WTC11 (cell line): ENCODE results near the gene LYRM7. TPM values are rescaled to one million over a fixed set of nuclear protein-coding genes. Genes with fewer than 3 reads are reported as not detected.

Experiments
- ETV6 ChIP-seq: sonication (generic); formaldehyde crosslinking; IDR thresholded peaks from 2 replicates; pipeline ENCODE4 v1.8.1; 2022; ENCODE audit warnings: mild to moderate bottlenecking, missing genetic modification reagents
- FOXJ3 ChIP-seq: sonication (generic); formaldehyde crosslinking; IDR thresholded peaks from 2 replicates; pipeline ENCODE4 v1.9.0; 2021; ENCODE audit warnings: missing genetic modification reagents, mild to moderate bottlenecking, borderline replicate concordance
- FOXK1 ChIP-seq: sonication (generic); formaldehyde crosslinking; IDR thresholded peaks from 2 replicates; pipeline ENCODE4 v1.8.0; 2022; ENCODE audit warnings: mild to moderate bottlenecking, moderate library complexity, missing genetic modification reagents
- FOXP1 ChIP-seq: sonication (generic); formaldehyde crosslinking; IDR thresholded peaks from 2 replicates; pipeline ENCODE4 v1.8.0; 2022; ENCODE audit warnings: missing genetic modification reagents, mild to moderate bottlenecking, moderate library complexity, borderline replicate concordance
- GABPB1 ChIP-seq: sonication (generic); formaldehyde crosslinking; IDR thresholded peaks from 2 replicates; pipeline ENCODE4 v1.8.1; 2023; ENCODE audit warnings: mild to moderate bottlenecking, missing genetic modification reagents
- GTF2I ChIP-seq: fragments of 250-450 bp; sonication (Bioruptor Pico); conservative IDR thresholded peaks from 2 replicates; pipeline ENCODE4 v1.4.0; 2021; ENCODE audit warnings: mild to moderate bottlenecking
- MYBL2 ChIP-seq: sonication (generic); formaldehyde crosslinking; IDR thresholded peaks from 2 replicates; pipeline ENCODE4 v1.8.1; 2023; ENCODE audit warnings: mild to moderate bottlenecking, moderate library complexity, missing genetic modification reagents
- NFE2L1 ChIP-seq: sonication (generic); formaldehyde crosslinking; IDR thresholded peaks from 2 replicates; pipeline ENCODE4 v1.8.1; 2023; ENCODE audit warnings: missing genetic modification reagents
- SOX15 ChIP-seq: fragments of 250-450 bp; sonication (Bioruptor Pico); IDR thresholded peaks from 2 replicates; pipeline ENCODE4 v1.9.0; 2021; ENCODE audit warnings: mild to moderate bottlenecking
- ZNF232 ChIP-seq: sonication (generic); formaldehyde crosslinking; IDR thresholded peaks from 2 replicates; pipeline ENCODE4 v1.8.0; 2022; ENCODE audit warnings: mild to moderate bottlenecking, missing genetic modification reagents
- ZNF396 ChIP-seq: fragments of 250-450 bp; sonication (Bioruptor Pico); IDR thresholded peaks from 2 replicates; pipeline ENCODE4 v1.8.0; 2021; ENCODE audit warnings: mild to moderate bottlenecking, moderate library complexity, borderline replicate concordance
- ZNF423 ChIP-seq: fragments of 250-450 bp; sonication (Bioruptor Pico); IDR thresholded peaks from 2 replicates; pipeline ENCODE4 v2.1.2; 2022; ENCODE audit warnings: mild to moderate bottlenecking, moderate library complexity
- total RNA-seq: library from RNA; stranded (reverse); gene quantifications from 3 replicates; pipeline ENCODE4 v1.2.3, GENCODE V29; 2021
- TF ChIP-seq, protein P1 (sequence below): sonication (generic); formaldehyde crosslinking; conservative IDR thresholded peaks from 2 replicates; pipeline ENCODE4 v1.8.1; 2023; ENCODE audit warnings: mild to moderate bottlenecking, low read depth, missing genetic modification reagents, moderate library complexity
- TF ChIP-seq, protein P2 (sequence below): sonication (generic); formaldehyde crosslinking; IDR thresholded peaks from 2 replicates; pipeline ENCODE4 v1.8.0; 2022; ENCODE audit warnings: mild to moderate bottlenecking, missing genetic modification reagents
- TF ChIP-seq, protein P3 (sequence below): sonication (generic); formaldehyde crosslinking; IDR thresholded peaks from 2 replicates; pipeline ENCODE4 v1.8.0; 2022; ENCODE audit warnings: mild to moderate bottlenecking, missing genetic modification reagents
- TF ChIP-seq, protein P4 (sequence below): sonication (generic); formaldehyde crosslinking; IDR thresholded peaks from 2 replicates; pipeline ENCODE4 v1.8.1; 2022; ENCODE audit warnings: missing genetic modification reagents, borderline replicate concordance
- TF ChIP-seq, protein P5 (sequence below): sonication (generic); formaldehyde crosslinking; IDR thresholded peaks from 2 replicates; pipeline ENCODE4 v1.8.1; 2022; ENCODE audit warnings: mild to moderate bottlenecking, missing genetic modification reagents, moderate library complexity, borderline replicate concordance
- TF ChIP-seq, protein P6 (sequence below): sonication (generic); formaldehyde crosslinking; IDR thresholded peaks from 2 replicates; pipeline ENCODE4 v1.8.1; 2023; ENCODE audit warnings: mild to moderate bottlenecking, moderate library complexity, missing genetic modification reagents

Gene LYRM7
- total RNA-seq, 1 experiment from 2014 or later, result 11.2 TPM

DNA sequence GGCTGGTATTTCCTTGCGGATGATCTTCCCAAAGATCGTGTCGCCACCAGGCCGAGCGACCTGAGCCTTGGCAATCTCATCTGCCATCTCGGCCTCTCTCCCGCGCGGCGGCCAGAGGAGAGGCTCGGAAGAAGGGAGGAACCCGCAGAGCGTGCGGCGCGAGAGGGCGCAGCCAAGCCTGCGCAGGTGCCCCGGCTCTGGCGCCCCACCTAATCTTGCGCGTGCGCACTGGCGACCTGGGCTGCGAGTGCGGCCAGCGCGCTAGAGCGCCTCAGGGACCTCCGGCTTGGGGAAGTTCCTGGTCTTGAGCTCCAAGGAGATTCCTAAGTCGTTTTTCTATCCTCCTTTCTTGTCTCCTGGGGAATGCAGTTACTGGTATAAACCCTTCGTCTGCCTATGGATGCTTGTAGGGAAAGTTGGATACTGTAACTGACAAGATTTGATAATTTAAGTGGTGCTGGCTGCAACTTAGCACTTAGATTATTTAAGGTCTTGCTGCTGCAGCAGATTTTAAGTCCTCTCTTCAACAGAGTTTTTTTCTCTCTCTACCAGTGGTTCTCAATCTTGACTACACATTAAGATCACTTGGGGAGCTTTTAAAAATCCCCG, 5.5 kb upstream of the LYRM7 start, which contains the start of gene HINT1 (continued):
- TF ChIP-seq ZNF423 (CRISPR knock-in tag) (no peak), FOXP1 (peak; percentile 67; the same call in 1 of the 2 replicates), ETV6 (CRISPR knock-in tag) (peak; percentile 80), ZNF232 (CRISPR knock-in tag) (peak; percentile 82), GABPB1 (0 out of 2 replicates have a peak, but pooled peaks have one; percentile 27), MYBL2 (CRISPR knock-in tag) (0 out of 2 replicates have a peak, but pooled peaks have one; percentile 59), NFE2L1 (CRISPR knock-in tag) (peak; percentile 44; the same call in 1 of the 2 replicates), GTF2I (no peak), FOXK1 (CRISPR knock-in tag) (0 out of 2 replicates have a peak, but pooled peaks have one; percentile 23), ZNF396 (CRISPR knock-in tag) (no peak), FOXJ3 (CRISPR knock-in tag) (no peak), SOX15 (CRISPR knock-in tag) (no peak)
- TF ChIP-seq, protein P1, sequence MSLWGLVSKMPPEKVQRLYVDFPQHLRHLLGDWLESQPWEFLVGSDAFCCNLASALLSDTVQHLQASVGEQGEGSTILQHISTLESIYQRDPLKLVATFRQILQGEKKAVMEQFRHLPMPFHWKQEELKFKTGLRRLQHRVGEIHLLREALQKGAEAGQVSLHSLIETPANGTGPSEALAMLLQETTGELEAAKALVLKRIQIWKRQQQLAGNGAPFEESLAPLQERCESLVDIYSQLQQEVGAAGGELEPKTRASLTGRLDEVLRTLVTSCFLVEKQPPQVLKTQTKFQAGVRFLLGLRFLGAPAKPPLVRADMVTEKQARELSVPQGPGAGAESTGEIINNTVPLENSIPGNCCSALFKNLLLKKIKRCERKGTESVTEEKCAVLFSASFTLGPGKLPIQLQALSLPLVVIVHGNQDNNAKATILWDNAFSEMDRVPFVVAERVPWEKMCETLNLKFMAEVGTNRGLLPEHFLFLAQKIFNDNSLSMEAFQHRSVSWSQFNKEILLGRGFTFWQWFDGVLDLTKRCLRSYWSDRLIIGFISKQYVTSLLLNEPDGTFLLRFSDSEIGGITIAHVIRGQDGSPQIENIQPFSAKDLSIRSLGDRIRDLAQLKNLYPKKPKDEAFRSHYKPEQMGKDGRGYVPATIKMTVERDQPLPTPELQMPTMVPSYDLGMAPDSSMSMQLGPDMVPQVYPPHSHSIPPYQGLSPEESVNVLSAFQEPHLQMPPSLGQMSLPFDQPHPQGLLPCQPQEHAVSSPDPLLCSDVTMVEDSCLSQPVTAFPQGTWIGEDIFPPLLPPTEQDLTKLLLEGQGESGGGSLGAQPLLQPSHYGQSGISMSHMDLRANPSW (CRISPR knock-in tag), result no peak
- TF ChIP-seq, protein P2, sequence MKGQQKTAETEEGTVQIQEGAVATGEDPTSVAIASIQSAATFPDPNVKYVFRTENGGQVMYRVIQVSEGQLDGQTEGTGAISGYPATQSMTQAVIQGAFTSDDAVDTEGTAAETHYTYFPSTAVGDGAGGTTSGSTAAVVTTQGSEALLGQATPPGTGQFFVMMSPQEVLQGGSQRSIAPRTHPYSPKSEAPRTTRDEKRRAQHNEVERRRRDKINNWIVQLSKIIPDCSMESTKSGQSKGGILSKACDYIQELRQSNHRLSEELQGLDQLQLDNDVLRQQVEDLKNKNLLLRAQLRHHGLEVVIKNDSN, result no peak
- TF ChIP-seq, protein P3, sequence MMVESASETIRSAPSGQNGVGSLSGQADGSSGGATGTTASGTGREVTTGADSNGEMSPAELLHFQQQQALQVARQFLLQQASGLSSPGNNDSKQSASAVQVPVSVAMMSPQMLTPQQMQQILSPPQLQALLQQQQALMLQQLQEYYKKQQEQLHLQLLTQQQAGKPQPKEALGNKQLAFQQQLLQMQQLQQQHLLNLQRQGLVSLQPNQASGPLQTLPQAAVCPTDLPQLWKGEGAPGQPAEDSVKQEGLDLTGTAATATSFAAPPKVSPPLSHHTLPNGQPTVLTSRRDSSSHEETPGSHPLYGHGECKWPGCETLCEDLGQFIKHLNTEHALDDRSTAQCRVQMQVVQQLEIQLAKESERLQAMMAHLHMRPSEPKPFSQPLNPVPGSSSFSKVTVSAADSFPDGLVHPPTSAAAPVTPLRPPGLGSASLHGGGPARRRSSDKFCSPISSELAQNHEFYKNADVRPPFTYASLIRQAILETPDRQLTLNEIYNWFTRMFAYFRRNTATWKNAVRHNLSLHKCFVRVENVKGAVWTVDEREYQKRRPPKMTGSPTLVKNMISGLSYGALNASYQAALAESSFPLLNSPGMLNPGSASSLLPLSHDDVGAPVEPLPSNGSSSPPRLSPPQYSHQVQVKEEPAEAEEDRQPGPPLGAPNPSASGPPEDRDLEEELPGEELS (CRISPR knock-in tag), result peak; percentile 52; the same call in 1 of the 2 replicates
- TF ChIP-seq, protein P4, sequence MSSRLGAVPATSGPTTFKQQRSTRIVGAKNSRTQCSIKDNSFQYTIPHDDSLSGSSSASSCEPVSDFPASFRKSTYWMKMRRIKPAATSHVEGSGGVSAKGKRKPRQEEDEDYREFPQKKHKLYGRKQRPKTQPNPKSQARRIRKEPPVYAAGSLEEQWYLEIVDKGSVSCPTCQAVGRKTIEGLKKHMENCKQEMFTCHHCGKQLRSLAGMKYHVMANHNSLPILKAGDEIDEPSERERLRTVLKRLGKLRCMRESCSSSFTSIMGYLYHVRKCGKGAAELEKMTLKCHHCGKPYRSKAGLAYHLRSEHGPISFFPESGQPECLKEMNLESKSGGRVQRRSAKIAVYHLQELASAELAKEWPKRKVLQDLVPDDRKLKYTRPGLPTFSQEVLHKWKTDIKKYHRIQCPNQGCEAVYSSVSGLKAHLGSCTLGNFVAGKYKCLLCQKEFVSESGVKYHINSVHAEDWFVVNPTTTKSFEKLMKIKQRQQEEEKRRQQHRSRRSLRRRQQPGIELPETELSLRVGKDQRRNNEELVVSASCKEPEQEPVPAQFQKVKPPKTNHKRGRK (CRISPR knock-in tag), result no peak
- TF ChIP-seq, protein P5, sequence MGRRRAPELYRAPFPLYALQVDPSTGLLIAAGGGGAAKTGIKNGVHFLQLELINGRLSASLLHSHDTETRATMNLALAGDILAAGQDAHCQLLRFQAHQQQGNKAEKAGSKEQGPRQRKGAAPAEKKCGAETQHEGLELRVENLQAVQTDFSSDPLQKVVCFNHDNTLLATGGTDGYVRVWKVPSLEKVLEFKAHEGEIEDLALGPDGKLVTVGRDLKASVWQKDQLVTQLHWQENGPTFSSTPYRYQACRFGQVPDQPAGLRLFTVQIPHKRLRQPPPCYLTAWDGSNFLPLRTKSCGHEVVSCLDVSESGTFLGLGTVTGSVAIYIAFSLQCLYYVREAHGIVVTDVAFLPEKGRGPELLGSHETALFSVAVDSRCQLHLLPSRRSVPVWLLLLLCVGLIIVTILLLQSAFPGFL, result no peak
- TF ChIP-seq, protein P6, sequence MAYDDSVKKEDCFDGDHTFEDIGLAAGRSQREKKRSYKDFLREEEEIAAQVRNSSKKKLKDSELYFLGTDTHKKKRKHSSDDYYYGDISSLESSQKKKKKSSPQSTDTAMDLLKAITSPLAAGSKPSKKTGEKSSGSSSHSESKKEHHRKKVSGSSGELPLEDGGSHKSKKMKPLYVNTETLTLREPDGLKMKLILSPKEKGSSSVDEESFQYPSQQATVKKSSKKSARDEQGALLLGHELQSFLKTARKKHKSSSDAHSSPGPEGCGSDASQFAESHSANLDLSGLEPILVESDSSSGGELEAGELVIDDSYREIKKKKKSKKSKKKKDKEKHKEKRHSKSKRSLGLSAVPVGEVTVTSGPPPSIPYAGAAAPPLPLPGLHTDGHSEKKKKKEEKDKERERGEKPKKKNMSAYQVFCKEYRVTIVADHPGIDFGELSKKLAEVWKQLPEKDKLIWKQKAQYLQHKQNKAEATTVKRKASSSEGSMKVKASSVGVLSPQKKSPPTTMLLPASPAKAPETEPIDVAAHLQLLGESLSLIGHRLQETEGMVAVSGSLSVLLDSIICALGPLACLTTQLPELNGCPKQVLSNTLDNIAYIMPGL, result peak; percentile 85; the same call in 1 of the 2 replicates
- TF ChIP-seq, all 79 proteins: peak for 11
